ENCODE results near the gene SLC28A2.

- no peak for TF ChIP-seq CTCF (IDR thresholded peaks at IDR 0.05)
- no peak for TF ChIP-seq EZH2 (IDR thresholded peaks at IDR 0.05; ENCODE audit: borderline replicate concordance, insufficient read depth, low read depth, low read length, poor library complexity, severe bottlenecking)
These were observed 74.7 kb downstream of the SLC28A2 start for GRCh38 chr15:45326741-45327140.

Data from B cell (primary cell).